HepG2 (cell line): Measurements from ENCODE around the gene RAD17. TPM values are rescaled to one million over a fixed set of nuclear protein-coding genes. Genes with fewer than 3 reads are reported as not detected.
A peak's percentile ranks its signal among the peaks of the same experiment; 100 is the strongest.

ENCODE experiments used
- AGO1 ChIP-seq: fragments of 200-400 bp; formaldehyde crosslinking; IDR thresholded peaks from 2 replicates; pipeline ENCODE4 v1.6.1; 2017; ENCODE audit warnings: mild to moderate bottlenecking, low read depth, low read length, moderate library complexity; ENCODE audit not compliant: poor library complexity, severe bottlenecking
- ESRRA ChIP-seq: sonication (generic); formaldehyde crosslinking; IDR thresholded peaks from 2 replicates; pipeline ENCODE4 v1.5.1; 2020; ENCODE audit warnings: mild to moderate bottlenecking, low read depth, missing genetic modification reagents
- GATA4 ChIP-seq: sonication (generic); IDR thresholded peaks from 2 replicates; pipeline ENCODE4 v1.6.1; 2016; ENCODE audit warnings: antibody characterized with exemption, low read depth, borderline replicate concordance
- KAT2B ChIP-seq: fragments of 150-350 bp; IDR thresholded peaks from 2 replicates; pipeline ENCODE4 v1.6.1; 2014; ENCODE audit warnings: low read depth, low read length, borderline replicate concordance
- MYC ChIP-seq: sonication (generic); formaldehyde crosslinking; IDR thresholded peaks from 2 replicates; pipeline ENCODE4 v1.9.0; 2021; ENCODE audit warnings: missing genetic modification reagents, borderline replicate concordance
- RBM22 ChIP-seq: fragments of 200-400 bp; formaldehyde crosslinking; optimal IDR thresholded peaks from 2 replicates; pipeline ENCODE3; 2017; ENCODE audit warnings: mild to moderate bottlenecking, low read length, moderate library complexity
- SKI ChIP-seq: fragments of 450-650 bp; IDR thresholded peaks from one replicate; pipeline ENCODE4 v1.6.1; 2018; ENCODE audit warnings: mild to moderate bottlenecking; ENCODE audit not compliant: partially characterized antibody
- TCF7 ChIP-seq: sonication (generic); IDR thresholded peaks from 2 replicates; pipeline ENCODE4 v1.6.1; 2016; ENCODE audit warnings: antibody characterized with exemption, low read depth
- ZBTB49 ChIP-seq: sonication (generic); formaldehyde crosslinking; IDR thresholded peaks from 2 replicates; pipeline ENCODE4 v1.4.0; 2020; ENCODE audit warnings: missing genetic modification reagents, borderline replicate concordance
- ZBTB7B ChIP-seq: sonication (generic); formaldehyde crosslinking; IDR thresholded peaks from 2 replicates; pipeline ENCODE4 v1.4.0; 2020; ENCODE audit warnings: missing genetic modification reagents
- ZBTB8A ChIP-seq: sonication (generic); formaldehyde crosslinking; IDR thresholded peaks from 2 replicates; pipeline ENCODE4 v1.4.0; 2020; ENCODE audit warnings: mild to moderate bottlenecking, low read depth, missing genetic modification reagents, borderline replicate concordance
- ZNF33A ChIP-seq: sonication (generic); formaldehyde crosslinking; IDR thresholded peaks from 2 replicates; pipeline ENCODE4 v1.5.1; 2020; ENCODE audit warnings: missing genetic modification reagents, mild to moderate bottlenecking, moderate library complexity, borderline replicate concordance
- ZNF550 ChIP-seq: sonication (generic); formaldehyde crosslinking; IDR thresholded peaks from 2 replicates; pipeline ENCODE4 v1.4.0; 2020; ENCODE audit warnings: mild to moderate bottlenecking, missing genetic modification reagents, borderline replicate concordance
- ZNF878 ChIP-seq: sonication (generic); formaldehyde crosslinking; IDR thresholded peaks from 2 replicates; pipeline ENCODE4 v1.8.1; 2023; ENCODE audit warnings: mild to moderate bottlenecking, missing genetic modification reagents, moderate library complexity
- polyA plus RNA-seq, 8 experiments: library from polyadenylated mRNA; depleted of rRNA in 3 of 8; stranded (reverse) in 7 of 8; unstranded in 1 of 8; fragments of >200 nt; fragmentation: Illumina TruSeq in 4 of 8; extraction: Trizol in 4 of 8; gene quantifications; 2 replicates each; pipeline versions ENCODE4 v1.2.1 to v1.2.3, GENCODE V29; 2011 to 2016; ENCODE audit warnings: low read depth in 4 of 8, missing spikeins in 1 of 8, mixed read lengths in 1 of 8; ENCODE audit not compliant: insufficient read depth in 1 of 8
- total RNA-seq, 5 experiments: library from RNA; depleted of rRNA; stranded (reverse); fragments of >200 nt; fragmentation: Illumina TruSeq; extraction: Trizol; gene quantifications; 2 replicates each; pipeline ENCODE4 v1.2.3, GENCODE V29; 2016; ENCODE audit warnings: low read depth in 1 of 5
- TF ChIP-seq, protein P1 (sequence below): conservative IDR thresholded peaks from 2 replicates; pipeline ENCODE4 v1.6.1; 2018; ENCODE audit warnings: missing genetic modification reagents
- TF ChIP-seq, protein P2 (sequence below): IDR thresholded peaks from 2 replicates; pipeline ENCODE4 v1.6.1; 2016
- TF ChIP-seq, protein P3 (sequence below): IDR thresholded peaks from 2 replicates; pipeline ENCODE4 v1.6.1; 2016; ENCODE audit warnings: missing biosample characterization, missing genetic modification reagents, low read depth
- TF ChIP-seq, protein P4 (sequence below): sonication (generic); formaldehyde crosslinking; conservative IDR thresholded peaks from 2 replicates; pipeline ENCODE4 v1.4.0; 2020; ENCODE audit warnings: mild to moderate bottlenecking, missing genetic modification reagents, moderate library complexity

Gene RAD17
- total and polyA plus RNA-seq, 2 of the 13 experiments (the other 11 are each of a cell fraction or from before 2014, with no cell fraction given) = 24.0 to 25.9 TPM

- TF ChIP-seq, protein P1, sequence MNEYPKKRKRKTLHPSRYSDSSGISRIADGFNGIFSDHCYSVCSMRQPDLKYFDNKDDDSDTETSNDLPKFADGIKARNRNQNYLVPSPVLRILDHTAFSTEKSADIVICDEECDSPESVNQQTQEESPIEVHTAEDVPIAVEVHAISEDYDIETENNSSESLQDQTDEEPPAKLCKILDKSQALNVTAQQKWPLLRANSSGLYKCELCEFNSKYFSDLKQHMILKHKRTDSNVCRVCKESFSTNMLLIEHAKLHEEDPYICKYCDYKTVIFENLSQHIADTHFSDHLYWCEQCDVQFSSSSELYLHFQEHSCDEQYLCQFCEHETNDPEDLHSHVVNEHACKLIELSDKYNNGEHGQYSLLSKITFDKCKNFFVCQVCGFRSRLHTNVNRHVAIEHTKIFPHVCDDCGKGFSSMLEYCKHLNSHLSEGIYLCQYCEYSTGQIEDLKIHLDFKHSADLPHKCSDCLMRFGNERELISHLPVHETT = no peak
- no peak for TF ChIP-seq ZNF33A
- TF ChIP-seq ZNF550 (CRISPR knock-in tag) = no peak
- TF ChIP-seq, protein P2, sequence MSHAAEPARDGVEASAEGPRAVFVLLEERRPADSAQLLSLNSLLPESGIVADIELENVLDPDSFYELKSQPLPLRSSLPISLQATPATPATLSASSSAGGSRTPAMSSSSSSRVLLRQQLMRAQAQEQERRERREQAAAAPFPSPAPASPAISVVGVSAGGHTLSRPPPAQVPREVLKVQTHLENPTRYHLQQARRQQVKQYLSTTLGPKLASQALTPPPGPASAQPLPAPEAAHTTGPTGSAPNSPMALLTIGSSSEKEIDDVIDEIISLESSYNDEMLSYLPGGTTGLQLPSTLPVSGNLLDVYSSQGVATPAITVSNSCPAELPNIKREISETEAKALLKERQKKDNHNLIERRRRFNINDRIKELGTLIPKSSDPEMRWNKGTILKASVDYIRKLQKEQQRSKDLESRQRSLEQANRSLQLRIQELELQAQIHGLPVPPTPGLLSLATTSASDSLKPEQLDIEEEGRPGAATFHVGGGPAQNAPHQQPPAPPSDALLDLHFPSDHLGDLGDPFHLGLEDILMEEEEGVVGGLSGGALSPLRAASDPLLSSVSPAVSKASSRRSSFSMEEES (CRISPR knock-in tag) = peak; percentile 46; the same call in 1 of the 2 replicates
- TF ChIP-seq MYC (CRISPR knock-in tag) = no peak
- peak; percentile 54; the same call in 1 of the 2 replicates for TF ChIP-seq TCF7
- TF ChIP-seq, protein P3, sequence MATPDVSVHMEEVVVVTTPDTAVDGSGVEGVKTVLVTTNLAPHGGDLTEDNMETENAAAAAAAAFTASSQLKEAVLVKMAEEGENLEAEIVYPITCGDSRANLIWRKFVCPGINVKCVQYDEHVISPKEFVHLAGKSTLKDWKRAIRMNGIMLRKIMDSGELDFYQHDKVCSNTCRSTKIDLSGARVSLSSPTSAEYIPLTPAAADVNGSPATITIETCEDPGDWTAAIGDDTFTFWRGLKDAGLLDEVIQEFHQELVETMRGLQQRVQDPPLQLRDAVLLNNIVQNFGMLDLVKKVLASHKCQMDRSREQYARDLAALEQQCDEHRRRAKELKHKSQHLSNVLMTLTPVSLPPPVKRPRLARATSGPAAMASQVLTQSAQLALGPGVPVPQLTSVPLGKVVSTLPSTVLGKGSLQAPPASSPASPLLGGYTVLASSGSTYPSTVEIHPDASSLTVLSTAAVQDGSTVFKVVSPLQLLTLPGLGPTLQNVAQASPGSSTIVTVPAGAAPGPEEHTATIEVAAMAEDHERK (CRISPR knock-in tag) = no peak
- no peak for TF ChIP-seq ZNF878 (CRISPR knock-in tag)
- TF ChIP-seq AGO1 = no peak
- TF ChIP-seq RBM22 = no peak
- TF ChIP-seq, protein P4, sequence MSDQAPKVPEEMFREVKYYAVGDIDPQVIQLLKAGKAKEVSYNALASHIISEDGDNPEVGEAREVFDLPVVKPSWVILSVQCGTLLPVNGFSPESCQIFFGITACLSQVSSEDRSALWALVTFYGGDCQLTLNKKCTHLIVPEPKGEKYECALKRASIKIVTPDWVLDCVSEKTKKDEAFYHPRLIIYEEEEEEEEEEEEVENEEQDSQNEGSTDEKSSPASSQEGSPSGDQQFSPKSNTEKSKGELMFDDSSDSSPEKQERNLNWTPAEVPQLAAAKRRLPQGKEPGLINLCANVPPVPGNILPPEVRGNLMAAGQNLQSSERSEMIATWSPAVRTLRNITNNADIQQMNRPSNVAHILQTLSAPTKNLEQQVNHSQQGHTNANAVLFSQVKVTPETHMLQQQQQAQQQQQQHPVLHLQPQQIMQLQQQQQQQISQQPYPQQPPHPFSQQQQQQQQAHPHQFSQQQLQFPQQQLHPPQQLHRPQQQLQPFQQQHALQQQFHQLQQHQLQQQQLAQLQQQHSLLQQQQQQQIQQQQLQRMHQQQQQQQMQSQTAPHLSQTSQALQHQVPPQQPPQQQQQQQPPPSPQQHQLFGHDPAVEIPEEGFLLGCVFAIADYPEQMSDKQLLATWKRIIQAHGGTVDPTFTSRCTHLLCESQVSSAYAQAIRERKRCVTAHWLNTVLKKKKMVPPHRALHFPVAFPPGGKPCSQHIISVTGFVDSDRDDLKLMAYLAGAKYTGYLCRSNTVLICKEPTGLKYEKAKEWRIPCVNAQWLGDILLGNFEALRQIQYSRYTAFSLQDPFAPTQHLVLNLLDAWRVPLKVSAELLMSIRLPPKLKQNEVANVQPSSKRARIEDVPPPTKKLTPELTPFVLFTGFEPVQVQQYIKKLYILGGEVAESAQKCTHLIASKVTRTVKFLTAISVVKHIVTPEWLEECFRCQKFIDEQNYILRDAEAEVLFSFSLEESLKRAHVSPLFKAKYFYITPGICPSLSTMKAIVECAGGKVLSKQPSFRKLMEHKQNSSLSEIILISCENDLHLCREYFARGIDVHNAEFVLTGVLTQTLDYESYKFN (CRISPR knock-in tag) = peak; percentile 96
- TF ChIP-seq KAT2B = no peak
- TF ChIP-seq ZBTB7B (CRISPR knock-in tag) = no peak
- no peak for TF ChIP-seq ZBTB8A
- TF ChIP-seq ZBTB49 (CRISPR knock-in tag) = no peak
- TF ChIP-seq GATA4 = peak; percentile 75; the same call in 1 of the 2 replicates
- TF ChIP-seq ESRRA (CRISPR knock-in tag) = no peak
- no peak for TF ChIP-seq SKI
Measured at GRCh38 chr5:69451941-69452647, 82.5 kb downstream of the RAD17 start (continued).
